ENCODE data around the gene TTYH3. TPM values are rescaled to one million over a fixed set of nuclear protein-coding genes. Genes with fewer than 3 reads are reported as not detected.

Gene TTYH3
- total and polyA plus RNA-seq, 2 of the 13 experiments (the other 11 are each of a cell fraction or from before 2014, with no cell fraction given) = 26.3 to 50.0 TPM

DNA sequence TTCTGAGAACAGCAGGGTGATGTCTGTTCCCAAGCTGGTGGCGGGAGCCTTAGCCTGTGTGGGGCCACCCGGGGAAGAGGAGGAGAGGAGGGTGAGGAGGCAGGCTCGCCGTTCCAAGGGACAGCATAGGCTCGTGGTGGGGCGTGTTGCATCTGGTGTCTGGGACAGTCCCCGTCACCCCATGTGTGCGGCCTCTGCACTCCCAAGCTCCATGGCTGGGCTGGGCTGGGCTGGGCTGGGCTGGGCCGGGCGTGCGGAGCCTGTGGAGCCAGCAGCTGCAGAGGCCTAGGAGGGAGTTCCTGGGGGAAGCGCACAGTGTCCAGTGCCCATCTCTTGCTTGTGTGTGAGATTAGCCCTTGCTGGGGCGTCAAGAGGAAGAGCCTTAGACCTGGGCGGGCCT, 20.9 kb upstream of the TTYH3 start:
- no peak overlapping the region for H2AFZ ChIP-seq (ENCODE audit: low read length)
- peaks cover 0 to 6% of the 10 kb centered on the region in 2 experiments; a peak in 1 of 5 replicates for H3K27me3 ChIP-seq (ENCODE audit: control insufficient read depth in 1 of 2, insufficient read depth in 2 of 2, low read length in 2 of 2)
- WGBS (ENCODE audit: low lambda C conversion rate) = 70% methylated on average over 8 of the region's 14 CpGs
- no peak overlapping the region for H3K4me2 ChIP-seq (ENCODE audit: low read depth, low read length)
- in situ Hi-C loops (cut with HindIII; ENCODE audit: extremely low pct_ligation_motif_present, low pct_unique_long_range_greater_than_20kb) = no loop called here
- peaks cover 66% of the 10 kb centered on the region for H3K4me1 ChIP-seq (ENCODE audit: insufficient read depth, low read length)
- H3K9ac ChIP-seq (ENCODE audit: insufficient read depth, low read depth, low read length) = no peak overlapping the region
- no peak overlapping the region for H3K4me3 ChIP-seq (replicated peaks in 1 of 3; ENCODE audit: insufficient read depth in 1 of 3, low read depth in 2 of 3, low read length in 3 of 3)
- FAIRE-seq (no peak), DNase-seq (ENCODE audit: low spot score) (no peak), ATAC-seq (peak; percentile 5)
- TF ChIP-seq ZNF501 (CRISPR knock-in tag; IDR thresholded peaks at IDR 0.05) (no peak), ZNF256 (CRISPR knock-in tag; conservative IDR thresholded peaks at IDR 0.05) (no peak), ZFP1 (CRISPR knock-in tag; IDR thresholded peaks at IDR 0.05) (no peak), NKX3-1 (CRISPR knock-in tag; IDR thresholded peaks at IDR 0.05) (no peak), ZNF670 (CRISPR knock-in tag; IDR thresholded peaks at IDR 0.05; ENCODE audit: borderline replicate concordance) (no peak), ZNF451 (CRISPR knock-in tag; IDR thresholded peaks at IDR 0.05) (no peak), ZNF839 (CRISPR knock-in tag; IDR thresholded peaks at IDR 0.05; ENCODE audit: borderline replicate concordance) (no peak), SCMH1 (CRISPR knock-in tag; IDR thresholded peaks at IDR 0.05; ENCODE audit: borderline replicate concordance) (no peak)
- TF ChIP-seq, protein P1, sequence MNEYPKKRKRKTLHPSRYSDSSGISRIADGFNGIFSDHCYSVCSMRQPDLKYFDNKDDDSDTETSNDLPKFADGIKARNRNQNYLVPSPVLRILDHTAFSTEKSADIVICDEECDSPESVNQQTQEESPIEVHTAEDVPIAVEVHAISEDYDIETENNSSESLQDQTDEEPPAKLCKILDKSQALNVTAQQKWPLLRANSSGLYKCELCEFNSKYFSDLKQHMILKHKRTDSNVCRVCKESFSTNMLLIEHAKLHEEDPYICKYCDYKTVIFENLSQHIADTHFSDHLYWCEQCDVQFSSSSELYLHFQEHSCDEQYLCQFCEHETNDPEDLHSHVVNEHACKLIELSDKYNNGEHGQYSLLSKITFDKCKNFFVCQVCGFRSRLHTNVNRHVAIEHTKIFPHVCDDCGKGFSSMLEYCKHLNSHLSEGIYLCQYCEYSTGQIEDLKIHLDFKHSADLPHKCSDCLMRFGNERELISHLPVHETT (CRISPR knock-in tag; conservative IDR thresholded peaks at IDR 0.05) = no peak
- TF ChIP-seq, protein P2, sequence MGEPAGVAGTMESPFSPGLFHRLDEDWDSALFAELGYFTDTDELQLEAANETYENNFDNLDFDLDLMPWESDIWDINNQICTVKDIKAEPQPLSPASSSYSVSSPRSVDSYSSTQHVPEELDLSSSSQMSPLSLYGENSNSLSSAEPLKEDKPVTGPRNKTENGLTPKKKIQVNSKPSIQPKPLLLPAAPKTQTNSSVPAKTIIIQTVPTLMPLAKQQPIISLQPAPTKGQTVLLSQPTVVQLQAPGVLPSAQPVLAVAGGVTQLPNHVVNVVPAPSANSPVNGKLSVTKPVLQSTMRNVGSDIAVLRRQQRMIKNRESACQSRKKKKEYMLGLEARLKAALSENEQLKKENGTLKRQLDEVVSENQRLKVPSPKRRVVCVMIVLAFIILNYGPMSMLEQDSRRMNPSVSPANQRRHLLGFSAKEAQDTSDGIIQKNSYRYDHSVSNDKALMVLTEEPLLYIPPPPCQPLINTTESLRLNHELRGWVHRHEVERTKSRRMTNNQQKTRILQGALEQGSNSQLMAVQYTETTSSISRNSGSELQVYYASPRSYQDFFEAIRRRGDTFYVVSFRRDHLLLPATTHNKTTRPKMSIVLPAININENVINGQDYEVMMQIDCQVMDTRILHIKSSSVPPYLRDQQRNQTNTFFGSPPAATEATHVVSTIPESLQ (CRISPR knock-in tag; conservative IDR thresholded peaks at IDR 0.05) = no peak
- H3K27ac ChIP-seq (ENCODE audit: extremely low read length, insufficient read depth, low read length) = no peak overlapping the region
- H3K36me3 ChIP-seq (replicated peaks in 1 of 2; ENCODE audit: control insufficient read depth in 1 of 2, insufficient read depth in 2 of 2, low read length in 2 of 2) = no peaks in the 10 kb centered on the region
- intact Hi-C loops (cut with micrococcal nuclease; ENCODE audit: unreplicated experiment) = no loop called here
- no TSS peak for BruUV-seq (replicated peaks)
- no peaks in the 10 kb centered on the region for H3K79me2 ChIP-seq (ENCODE audit: insufficient read depth, low read length)
- H3K9me3 ChIP-seq (ENCODE audit: low read length) = no peaks in the 10 kb centered on the region
- POLR2A ChIA-PET = interaction anchor here (3.7 kb wide), 1 partner anchor 12 kb away, joined by 29 read pairs; no protein-coding TSS in a partner anchor
- H4K20me1 ChIP-seq (ENCODE audit: insufficient read depth, low read length) = no peaks in the 10 kb centered on the region
- CTCF ChIA-PET (ENCODE audit: low intra/inter-chr PET ratio, low total read pairs) = no interaction called here

Measured in HepG2 (cell line).